GM18508 (cell line): ENCODE data around the gene NUAK1.

ENCODE experiments used
- ATAC-seq: cut with Tn5 transposase; IDR thresholded peaks from one replicate; pipeline ENCODE4 v1.9.1; 2021; ENCODE audit warnings: moderate number of reproducible peaks; ENCODE audit not compliant: insufficient read depth, unreplicated experiment

Gene NUAK1

DNA sequence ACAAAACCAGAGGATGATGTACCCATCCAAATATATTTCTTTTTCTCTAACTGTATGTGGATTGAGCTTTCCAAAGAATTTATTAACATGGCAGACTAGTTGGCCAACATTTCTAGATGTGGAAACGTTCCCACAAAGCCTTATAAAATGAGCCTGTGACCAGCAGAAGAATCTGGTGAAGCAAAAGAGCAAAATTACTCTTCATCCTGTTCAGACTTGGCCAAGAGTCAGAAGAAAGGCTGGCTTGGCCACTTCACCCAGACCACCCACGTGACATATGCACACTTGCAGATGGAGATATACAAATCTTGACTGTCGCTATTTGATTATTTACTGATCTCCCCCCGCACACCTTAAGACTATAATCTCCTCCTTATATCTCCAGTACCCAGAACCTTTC, 96.7 kb downstream of the NUAK1 start:
- ATAC-seq, result no peak

GRCh38 chr12:106040521-106040920, 98.2 kb downstream of the NUAK1 start:
- ATAC-seq, result no peak

- ATAC-seq, result no peak
Measured at GRCh38 chr12:106039646-106040404, 98.9 kb downstream of the NUAK1 start.

DNA sequence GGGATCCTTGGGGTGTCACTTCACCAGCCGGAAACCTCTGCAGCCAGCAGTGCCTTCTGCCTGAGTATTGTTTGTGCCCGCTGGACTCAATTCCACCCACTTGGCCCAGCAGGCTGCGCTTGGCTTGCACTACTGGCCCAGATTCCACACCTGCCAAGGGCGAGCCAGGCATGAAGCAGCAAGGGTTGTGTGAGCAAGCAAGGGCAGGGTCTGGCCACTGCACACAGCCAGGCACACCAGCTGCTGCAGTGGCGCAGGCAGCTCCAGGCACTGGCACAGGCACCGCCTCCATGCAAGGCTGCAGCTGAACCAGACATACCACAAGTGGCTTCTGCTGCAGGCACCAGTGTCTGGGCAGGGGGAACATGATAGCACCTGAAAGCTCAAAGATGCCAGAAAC, 99.5 kb downstream of the NUAK1 start:
- no peak for ATAC-seq

DNA sequence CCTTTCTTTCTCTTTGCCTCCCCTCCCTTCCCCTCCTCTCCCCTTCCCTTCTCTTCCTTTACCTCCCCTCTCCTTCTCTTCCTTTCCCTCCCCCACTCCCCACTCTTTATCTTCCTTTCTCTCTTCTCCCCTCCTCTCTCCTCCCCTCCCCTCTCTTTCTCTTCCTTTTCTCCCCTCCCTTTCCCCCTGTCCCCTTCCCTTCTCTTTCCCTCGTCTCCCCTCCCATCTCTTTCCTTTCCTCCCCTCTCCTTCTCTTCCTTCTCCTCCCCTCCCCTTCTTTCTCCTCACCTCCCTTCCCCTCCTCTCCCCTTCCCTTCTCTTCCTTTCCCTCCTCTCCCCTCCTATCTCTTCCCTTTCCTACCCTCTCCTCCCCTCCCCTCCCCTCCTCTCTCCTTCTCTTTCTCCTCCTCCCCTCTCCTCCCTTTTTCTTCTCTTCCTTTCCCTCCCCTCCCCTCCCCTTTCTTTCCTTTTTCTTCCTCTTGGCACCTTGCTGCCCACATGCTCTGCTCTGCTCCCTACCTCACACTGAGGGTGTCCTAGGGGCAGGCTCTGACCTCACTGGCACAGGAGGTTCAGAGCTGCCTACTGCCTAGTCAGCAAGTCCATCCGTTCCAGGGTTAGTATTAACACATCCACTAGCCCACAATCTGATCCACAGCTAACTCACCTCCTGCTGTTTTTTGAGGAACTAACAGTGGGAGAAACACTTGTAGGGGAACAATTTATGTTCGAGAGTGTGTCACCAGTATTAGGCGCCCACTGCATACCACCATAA, 101.0 kb downstream of the NUAK1 start:
- no peak for ATAC-seq

GRCh38 chr12:106035421-106035820, 103.3 kb downstream of the NUAK1 start:
- ATAC-seq, result no peak

- ATAC-seq, result no peak
Measured at GRCh38 chr12:106034316-106034715, 104.4 kb downstream of the NUAK1 start.

- ATAC-seq, result no peak
Measured at GRCh38 chr12:106033161-106033675, 105.5 kb downstream of the NUAK1 start.

- ATAC-seq, result no peak
Measured at GRCh38 chr12:106032623-106032925, 106.2 kb downstream of the NUAK1 start.

GRCh38 chr12:106031761-106032622, 106.8 kb downstream of the NUAK1 start:
- ATAC-seq, result no peak

DNA sequence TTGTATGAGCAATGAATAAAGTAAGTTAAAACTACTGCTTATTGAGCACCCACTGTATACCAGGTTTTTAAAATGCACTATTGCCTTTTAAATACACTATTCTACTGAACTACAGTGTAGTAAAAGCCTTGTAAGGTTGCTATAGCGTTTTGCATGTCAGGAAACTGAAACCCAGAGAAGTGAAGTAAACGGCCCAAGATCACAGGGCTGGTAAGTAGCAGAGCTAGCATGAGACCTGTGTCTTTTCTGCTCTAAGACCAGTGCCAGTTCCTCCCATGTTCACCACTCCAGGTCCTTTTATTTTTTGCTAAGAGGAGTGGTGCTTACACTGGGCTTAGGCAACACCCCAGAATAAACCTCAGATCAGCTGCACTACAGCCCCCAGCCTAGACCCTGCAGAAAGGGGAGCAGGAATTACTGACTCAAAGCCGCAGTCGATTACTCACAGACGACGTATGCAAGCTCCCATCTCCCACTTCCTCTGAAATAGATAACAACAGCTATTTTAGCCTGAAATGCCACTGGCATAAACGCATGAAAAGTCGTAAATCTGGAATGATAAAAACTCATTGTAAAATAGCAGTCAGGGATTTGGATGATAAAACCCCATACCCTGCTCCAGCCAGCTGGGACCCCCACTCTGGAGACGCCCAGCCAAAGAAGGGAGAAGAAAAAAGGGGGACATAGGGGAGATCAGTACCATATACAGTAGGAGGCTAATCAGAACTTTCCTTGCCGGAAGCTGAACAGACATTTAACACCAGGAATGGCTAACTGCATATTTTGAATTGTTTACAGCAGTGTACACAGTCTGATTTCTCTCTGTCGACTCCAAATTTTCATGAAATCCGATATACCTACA, 108.3 kb downstream of the NUAK1 start:
- no peak for ATAC-seq

DNA sequence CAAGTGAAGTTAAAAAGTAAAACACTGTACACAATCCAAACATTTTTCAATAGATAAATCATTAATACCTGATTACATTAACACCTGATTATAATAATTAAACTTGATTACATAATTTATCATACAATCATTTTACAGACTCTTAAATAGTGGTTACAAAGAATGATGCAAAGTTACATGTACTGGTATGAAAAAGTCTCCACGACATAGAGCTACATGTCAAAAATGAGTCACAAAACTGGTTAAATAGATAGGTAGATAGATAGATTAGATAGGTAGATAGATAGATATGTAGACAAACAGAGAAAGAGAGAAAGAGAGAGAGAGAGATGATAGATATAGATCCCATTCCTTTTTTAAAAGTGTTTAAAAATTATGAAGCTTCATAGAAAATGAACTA, 109.2 kb downstream of the NUAK1 start:
- no peak for ATAC-seq

GRCh38 chr12:106027911-106028310, 110.8 kb downstream of the NUAK1 start:
- ATAC-seq, result no peak

- no peak for ATAC-seq
Measured at GRCh38 chr12:106027286-106027685, 111.5 kb downstream of the NUAK1 start.

- ATAC-seq, result no peak
Measured at GRCh38 chr12:106025129-106025528, 113.6 kb downstream of the NUAK1 start.

- ATAC-seq, result no peak
Measured at GRCh38 chr12:106023039-106023438, 115.7 kb downstream of the NUAK1 start.

DNA sequence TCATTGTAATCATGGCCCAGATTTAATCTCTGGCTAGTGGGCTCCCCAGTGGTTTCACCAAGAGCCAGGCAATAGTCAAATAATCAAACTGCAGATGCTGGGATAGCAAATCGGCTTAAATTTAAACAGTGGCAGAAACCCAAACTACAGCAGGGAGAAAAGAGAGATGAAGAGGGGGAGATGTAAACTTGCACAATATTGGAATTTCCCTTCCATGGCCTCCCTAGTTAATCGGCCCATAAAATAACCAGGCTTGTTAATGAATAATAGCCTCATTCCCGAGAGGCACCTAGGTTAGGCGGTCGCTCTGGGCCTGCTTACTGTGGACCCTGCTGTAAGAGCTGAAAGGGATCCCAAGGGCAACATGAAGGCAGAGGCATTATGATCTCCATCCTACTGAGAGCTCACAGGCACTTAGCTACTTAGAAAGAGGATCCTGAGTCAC, 116.2 kb downstream of the NUAK1 start:
- ATAC-seq, result no peak

- no peak for ATAC-seq
Measured at GRCh38 chr12:106021516-106021915, 117.2 kb downstream of the NUAK1 start.

- no peak for ATAC-seq
Measured at GRCh38 chr12:106020736-106021135, 118.0 kb downstream of the NUAK1 start.

DNA sequence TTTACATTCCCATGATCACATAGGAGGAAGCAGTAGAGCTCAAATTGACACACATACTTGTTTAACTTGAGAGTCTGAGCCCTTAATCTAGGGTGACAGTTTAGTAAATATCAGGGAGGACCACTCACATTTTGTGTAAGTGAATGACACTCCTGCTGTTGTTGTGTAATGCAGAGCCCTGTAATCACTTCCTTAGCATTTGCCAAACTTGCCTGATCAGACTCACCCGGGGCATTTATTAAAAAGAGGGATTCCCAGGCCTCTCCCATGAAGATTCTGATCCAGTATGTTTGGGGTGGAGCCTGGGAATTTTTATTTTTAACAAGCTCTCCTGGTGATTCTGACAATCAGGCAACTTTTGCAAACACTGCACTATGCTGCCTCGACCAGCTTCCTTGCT, 119.6 kb downstream of the NUAK1 start:
- no peak for ATAC-seq
